Memory B cell (primary cell): ENCODE data around the gene BCO1.
A peak's percentile ranks its signal among the peaks of the same experiment; 100 is the strongest.
"Not testable (repeated sequence)": the region's sequence is repeated elsewhere in the genome, so short reads cannot be mapped to it uniquely, and the experiment has no call there.

Experiments
- ATAC-seq: fragments of 150-1000 bp; cut with Tn5 transposase; 2 replicates; pipeline ENCODE4 v1.10.0; 2021; ENCODE audit warnings: low read depth, mild to moderate bottlenecking, moderate library complexity
- DNase-seq, 2 donors: peaks; one replicate each; pipeline ENCODE4 v3.0.0; 2022; ENCODE audit warnings: low spot score in 2 of 2
- H3K27ac Mint-ChIP-seq: one replicate; pipeline ENCODE4 v1.8.0; 2022; ENCODE audit warnings: mild to moderate bottlenecking, moderate library complexity, mixed read lengths
- H3K27me3 Mint-ChIP-seq: one replicate; pipeline ENCODE4 v1.8.0; 2022; ENCODE audit warnings: mixed read lengths
- H3K36me3 Mint-ChIP-seq: one replicate; pipeline ENCODE4 v1.8.0; 2022; ENCODE audit warnings: mild to moderate bottlenecking, mixed read lengths
- H3K4me1 Mint-ChIP-seq: one replicate; pipeline ENCODE4 v1.8.0; 2022; ENCODE audit warnings: mixed read lengths
- H3K4me3 Mint-ChIP-seq: one replicate; pipeline ENCODE4 v1.8.0; 2022; ENCODE audit warnings: mild to moderate bottlenecking, moderate library complexity, mixed read lengths
- H3K9me3 Mint-ChIP-seq: one replicate; pipeline ENCODE4 v1.8.0; 2022; ENCODE audit warnings: mixed read lengths

Gene BCO1

GRCh38 chr16:81219151-81219550, 19.3 kb upstream of the BCO1 start:
- H3K4me1 Mint-ChIP-seq: peaks cover 3% of the 10 kb centered on the region
- peaks cover 5% of the 10 kb centered on the region for H3K27me3 Mint-ChIP-seq
- H3K9me3 Mint-ChIP-seq: no peaks in the 10 kb centered on the region
- no peak overlapping the region for H3K27ac Mint-ChIP-seq
- ATAC-seq (no peak), DNase-seq (no peak)
- no peaks in the 10 kb centered on the region for H3K36me3 Mint-ChIP-seq
- H3K4me3 Mint-ChIP-seq: no peak overlapping the region

- Mint-ChIP-seq H3K4me3 (no peak overlapping the region), H3K9me3 (no peaks in the 10 kb centered on the region), H3K36me3 (no peaks in the 10 kb centered on the region), H3K27me3 (peaks cover 6% of the 10 kb centered on the region), H3K4me1 (peaks cover 3% of the 10 kb centered on the region), H3K27ac (no peak overlapping the region)
- no peak for DNase-seq
- ATAC-seq: no peak
Measured at GRCh38 chr16:81220349-81220748, 18.1 kb upstream of the BCO1 start.

- no peak for ATAC-seq
- DNase-seq: no peak
- Mint-ChIP-seq H3K36me3 (no peaks in the 10 kb centered on the region), H3K27ac (no peak overlapping the region), H3K27me3 (peaks cover 2% of the 10 kb centered on the region), H3K4me1 (peaks cover 3% of the 10 kb centered on the region), H3K4me3 (no peak overlapping the region), H3K9me3 (no peaks in the 10 kb centered on the region)
Measured at GRCh38 chr16:81221731-81222130, 16.8 kb upstream of the BCO1 start.

- Mint-ChIP-seq H3K27me3 (peaks cover 9% of the 10 kb centered on the region), H3K9me3 (no peaks in the 10 kb centered on the region), H3K4me3 (no peak overlapping the region), H3K4me1 (peaks cover 3% of the 10 kb centered on the region), H3K27ac (no peak overlapping the region), H3K36me3 (no peaks in the 10 kb centered on the region)
- DNase-seq (no peak), ATAC-seq (no peak)
Measured at GRCh38 chr16:81224824-81225223, 13.7 kb upstream of the BCO1 start.

GRCh38 chr16:81225697-81226096, 12.8 kb upstream of the BCO1 start:
- not testable (repeated sequence) for DNase-seq, ATAC-seq, H3K9me3 Mint-ChIP-seq, H3K4me3 Mint-ChIP-seq, H3K36me3 Mint-ChIP-seq, H3K27me3 Mint-ChIP-seq, H3K4me1 Mint-ChIP-seq, H3K27ac Mint-ChIP-seq

- no peaks in the 10 kb centered on the region for H3K36me3 Mint-ChIP-seq
- no peak overlapping the region for H3K4me3 Mint-ChIP-seq
- peaks cover 9% of the 10 kb centered on the region for H3K27me3 Mint-ChIP-seq
- no peaks in the 10 kb centered on the region for H3K9me3 Mint-ChIP-seq
- H3K4me1 Mint-ChIP-seq: peaks cover 16% of the 10 kb centered on the region
- DNase-seq: no peak
- no peak for ATAC-seq
- H3K27ac Mint-ChIP-seq: no peak overlapping the region
Measured at GRCh38 chr16:81227785-81228184, 10.7 kb upstream of the BCO1 start.

- ATAC-seq: no peak
- H3K4me3 Mint-ChIP-seq: no peak overlapping the region
- H3K9me3 Mint-ChIP-seq: no peaks in the 10 kb centered on the region
Measured at GRCh38 chr16:81229811-81230210, 8.7 kb upstream of the BCO1 start.

GRCh38 chr16:81231014-81231413, 7.5 kb upstream of the BCO1 start:
- peaks cover 8% of the 10 kb centered on the region for H3K27me3 Mint-ChIP-seq
- no peaks in the 10 kb centered on the region for H3K9me3 Mint-ChIP-seq
- ATAC-seq (peak; percentile 34), DNase-seq (no peak)
- H3K4me1 Mint-ChIP-seq: peaks cover 14% of the 10 kb centered on the region
- peak overlapping the region; percentile 35 for H3K4me3 Mint-ChIP-seq
- no peak overlapping the region for H3K27ac Mint-ChIP-seq
- H3K36me3 Mint-ChIP-seq: no peaks in the 10 kb centered on the region

More at GRCh38 chr16:81229811-81230210, 8.7 kb upstream of the BCO1 start:
- no peak for DNase-seq
- H3K36me3 Mint-ChIP-seq: no peaks in the 10 kb centered on the region
- H3K27ac Mint-ChIP-seq: no peak overlapping the region
- peaks cover 14% of the 10 kb centered on the region for H3K4me1 Mint-ChIP-seq
- H3K27me3 Mint-ChIP-seq: peaks cover 9% of the 10 kb centered on the region

GRCh38 chr16:81232740-81233367, 5.6 kb upstream of the BCO1 start:
- H3K9me3 Mint-ChIP-seq: no peaks in the 10 kb centered on the region
- no peak overlapping the region for H3K4me3 Mint-ChIP-seq
- ATAC-seq (no peak), DNase-seq (no peak)
- H3K27ac Mint-ChIP-seq: no peak overlapping the region
- no peaks in the 10 kb centered on the region for H3K36me3 Mint-ChIP-seq
- peaks cover 14% of the 10 kb centered on the region for H3K4me1 Mint-ChIP-seq
- H3K27me3 Mint-ChIP-seq: peaks cover 7% of the 10 kb centered on the region

GRCh38 chr16:81237282-81237681, 1.2 kb upstream of the BCO1 start:
- H3K27me3 Mint-ChIP-seq: peaks cover 1% of the 10 kb centered on the region
- no peak overlapping the region for H3K4me3 Mint-ChIP-seq
- peaks cover 3% of the 10 kb centered on the region for H3K4me1 Mint-ChIP-seq
- no peak for ATAC-seq
- H3K9me3 Mint-ChIP-seq: no peaks in the 10 kb centered on the region
- DNase-seq: no peak
- H3K36me3 Mint-ChIP-seq: no peaks in the 10 kb centered on the region
- no peak overlapping the region for H3K27ac Mint-ChIP-seq

- Mint-ChIP-seq H3K27me3 (peaks cover 4% of the 10 kb centered on the region), H3K27ac (no peak overlapping the region), H3K4me1 (peaks cover 3% of the 10 kb centered on the region), H3K4me3 (no peak overlapping the region), H3K36me3 (no peaks in the 10 kb centered on the region), H3K9me3 (no peaks in the 10 kb centered on the region)
- ATAC-seq (no peak), DNase-seq (no peak)
Measured at GRCh38 chr16:81237942-81238295, 570 bp upstream of the BCO1 start.

GRCh38 chr16:81239367-81240121, 1.1 kb downstream of the BCO1 start:
- peaks cover 6% of the 10 kb centered on the region for H3K27me3 Mint-ChIP-seq
- no peaks in the 10 kb centered on the region for H3K9me3 Mint-ChIP-seq
- no peak overlapping the region for H3K4me3 Mint-ChIP-seq
- H3K27ac Mint-ChIP-seq: no peak overlapping the region
- DNase-seq: no peak
- no peak for ATAC-seq
- no peaks in the 10 kb centered on the region for H3K36me3 Mint-ChIP-seq
- peaks cover 3% of the 10 kb centered on the region for H3K4me1 Mint-ChIP-seq

- peaks cover 11% of the 10 kb centered on the region for H3K27me3 Mint-ChIP-seq
- no peak for DNase-seq
- peaks cover 3% of the 10 kb centered on the region for H3K4me1 Mint-ChIP-seq
- H3K9me3 Mint-ChIP-seq: no peaks in the 10 kb centered on the region
- H3K36me3 Mint-ChIP-seq: no peaks in the 10 kb centered on the region
- no peak overlapping the region for H3K4me3 Mint-ChIP-seq
- H3K27ac Mint-ChIP-seq: no peak overlapping the region
- ATAC-seq: no peak
Measured at GRCh38 chr16:81241706-81242105, 3.2 kb downstream of the BCO1 start.

- Mint-ChIP-seq H3K4me1 (peaks cover 3% of the 10 kb centered on the region), H3K36me3 (no peaks in the 10 kb centered on the region), H3K27me3 (peaks cover 11% of the 10 kb centered on the region), H3K27ac (no peak overlapping the region), H3K9me3 (no peaks in the 10 kb centered on the region), H3K4me3 (no peak overlapping the region)
- DNase-seq: no peak
- no peak for ATAC-seq
Measured at GRCh38 chr16:81242977-81243618, 4.6 kb downstream of the BCO1 start.
